Spleen (tissue), 11 donors: ENCODE data around the gene ZSWIM8. TPM values are rescaled to one million over a fixed set of nuclear protein-coding genes. Genes with fewer than 3 reads are reported as not detected.

Experiments
- DNase-seq: peaks from one replicate; pipeline ENCODE4 v3.0.0-alpha.2; 2020
- H3K27ac ChIP-seq, 8 donors: fragments of 200-600 bp; sonication (generic) in 7 of 8; 1 replicate in 4 of 8; 2 replicates in 4 of 8; pipeline versions ENCODE4 v1.5.0 to v1.8.0; 2016 to 2021; ENCODE audit warnings: inconsistent platforms in 4 of 8, mild to moderate bottlenecking in 4 of 8, moderate library complexity in 1 of 8
- H3K27me3 ChIP-seq, 7 donors: fragments of 200-600 bp; sonication (generic) in 6 of 7; replicated peaks in 1 of 7; 1 replicate in 4 of 7; 2 replicates in 3 of 7; pipeline versions ENCODE4 v1.5.0 to v1.8.0; 2016 to 2021; ENCODE audit warnings: inconsistent platforms in 3 of 7, mild to moderate bottlenecking in 1 of 7
- H3K36me3 ChIP-seq, 6 donors: fragments of 200-600 bp; sonication (generic) in 5 of 6; 1 replicate in 4 of 6; 2 replicates in 2 of 6; pipeline versions ENCODE4 v1.5.0 to v1.8.0; 2016 to 2021; ENCODE audit warnings: inconsistent platforms in 2 of 6
- H3K4me1 ChIP-seq, 6 donors: fragments of 200-600 bp; sonication (generic) in 5 of 6; 1 replicate in 3 of 6; 2 replicates in 3 of 6; pipeline versions ENCODE4 v1.5.0 to v1.8.0; 2016 to 2021; ENCODE audit warnings: inconsistent platforms in 3 of 6
- H3K4me3 ChIP-seq, 8 donors: fragments of 200-600 bp; sonication (generic) in 7 of 8; 1 replicate in 4 of 8; 2 replicates in 4 of 8; pipeline versions ENCODE4 v1.5.0 to v1.8.0; 2016 to 2021; ENCODE audit warnings: inconsistent platforms in 4 of 8, mild to moderate bottlenecking in 4 of 8, moderate library complexity in 2 of 8
- H3K9me3 ChIP-seq, 8 donors: fragments of 200-600 bp; sonication (generic) in 7 of 8; 1 replicate in 4 of 8; 2 replicates in 4 of 8; pipeline versions ENCODE4 v1.5.0 to v1.8.0; 2016 to 2021; ENCODE audit warnings: inconsistent platforms in 4 of 8
- POLR2A ChIP-seq, 3 donors: fragments of 450-650 bp; IDR thresholded peaks; one replicate each; pipeline ENCODE4 v1.5.1; 2017; ENCODE audit warnings: antibody characterized with exemption in 3 of 3, mild to moderate bottlenecking in 1 of 3
- POLR2AphosphoS5 ChIP-seq, 3 donors: sonication (generic); formaldehyde crosslinking; IDR thresholded peaks; one replicate each; pipeline ENCODE4 v1.5.1; 2017; ENCODE audit warnings: antibody characterized with exemption in 3 of 3
- WGBS, 5 donors: extraction: QIAGEN DNeasy Blood & Tissue Kit in 3 of 5; methylation state at CpG; one replicate each; pipeline versions ENCODE4 v1.1.5 to v1.1.7; 2013 to 2018; 5-methylcytosine and 5-hydroxymethylcytosine counted together
- intact Hi-C: fragments of 100-400 bp; cut with DNase I; formaldehyde crosslinking; loops from one replicate; pipeline ENCODE4 v1.15.0; 2023; ENCODE audit warnings: low total_unique reads
- polyA plus RNA-seq, 3 donors: library from polyadenylated mRNA; stranded (reverse); fragments of 200-250 nt; gene quantifications; one replicate each; pipeline ENCODE4 v1.2.1, GENCODE V29; 2013
- total RNA-seq, 7 donors: library from RNA; depleted of rRNA in 3 of 7; stranded (reverse); fragments of >200 nt in 3 of 7; fragmentation: NEBNext Ultra II Directional in 4 of 7; extraction: Animal tissue kit (Norgen Biotek cat#: 25700) in 4 of 7; gene quantifications; one replicate each; pipeline versions ENCODE4 v1.1.0 to v1.2.1, GENCODE V29; 2016 to 2021
- TF ChIP-seq, protein P1 (sequence below), 11 experiments: fragments of 200-600 bp in 7 of 11; fragments of 450-650 bp in 4 of 11; sonication (generic) in 4 of 11; IDR thresholded peaks in 8 of 11; conservative IDR thresholded peaks in 3 of 11; 1 replicate in 7 of 11; 2 replicates in 4 of 11; pipeline versions ENCODE4 v1.4.0 to v1.8.0; 2016 to 2021; ENCODE audit warnings: antibody characterized with exemption in 11 of 11, inconsistent platforms in 4 of 11, mild to moderate bottlenecking in 1 of 11
- donor health status: healthy with polysubstance abuse.
- donor health status: DM: no; HTN: no; CAD: no; lungs with moderate emphysema.
- donor health status: DM: no; HTN: no; CAD: no.
- donor health status: Bipolar disorder and iron deficiency.
- donor health status: healthy.
- donor health status: DM: no; HTN: no; CAD: no.
- donor health status: DM: yes; HTN: yes; CAD: no.

ZSWIM8 gene
- total and polyA plus RNA-seq, 10 donors = 51.5 to 141 (median 119) TPM

DNA sequence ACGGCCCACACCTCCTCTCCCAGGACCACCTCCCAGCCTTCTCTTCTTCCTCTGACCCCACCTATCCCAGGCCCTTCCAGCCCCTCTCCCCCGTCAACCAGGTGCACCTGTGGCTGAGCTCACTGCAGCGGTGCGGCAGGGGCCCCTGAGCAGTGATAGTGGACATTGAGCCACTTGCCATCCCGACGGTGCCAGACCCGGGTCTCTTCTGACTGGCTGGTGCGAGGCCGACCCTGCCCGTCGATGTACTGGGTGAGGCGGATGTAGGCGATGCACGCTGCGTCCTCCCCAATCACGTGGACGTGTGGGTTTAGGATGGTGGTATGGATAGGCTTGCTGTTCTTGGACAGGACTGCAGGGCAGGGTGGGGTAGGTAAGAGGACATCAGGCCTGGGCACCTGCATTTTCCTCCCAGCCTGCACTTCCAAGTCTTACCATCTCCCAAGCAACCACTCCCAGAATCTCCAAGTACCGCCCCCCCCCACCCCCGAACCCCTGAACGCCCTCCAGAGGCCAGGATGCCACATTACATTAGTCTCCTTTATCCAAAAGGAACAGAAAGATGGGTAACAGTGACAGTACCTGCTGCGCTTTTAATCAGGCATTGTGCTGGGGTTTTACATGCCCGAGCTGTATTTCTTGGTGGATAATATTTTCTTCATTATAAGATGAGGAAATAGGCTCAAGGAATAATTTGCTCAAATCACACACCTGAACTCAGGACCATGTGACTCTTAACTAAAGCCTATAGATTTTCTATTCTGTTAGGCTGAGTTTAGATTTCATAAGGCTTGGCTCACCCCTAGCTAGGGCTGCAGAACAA lies 29.7 kb downstream of the ZSWIM8 start:
- Histone ChIP-seq H3K4me1 (peaks cover 6 to 80% (median 30%) of the 10 kb centered on the region in 6 donors), H3K36me3 (peaks cover 0 to 76% (median 37%) of the 10 kb centered on the region in 6 donors), H3K4me3 (no peak overlapping the region), H3K27ac (peak overlapping the region in 4 of 8 donors; percentile 22 to 81 (median 74)), H3K27me3 (no peaks in the 10 kb centered on the region), H3K9me3 (no peaks in the 10 kb centered on the region)
- intact Hi-C loops = no loop called here
- DNase-seq = no peak
- TF ChIP-seq POLR2AphosphoS5 (IDR thresholded peaks at IDR 0.05) (peak in 2 of 3 donors; percentile 28 to 50), POLR2A (IDR thresholded peaks at IDR 0.05) (no peak)
- TF ChIP-seq, protein P1, sequence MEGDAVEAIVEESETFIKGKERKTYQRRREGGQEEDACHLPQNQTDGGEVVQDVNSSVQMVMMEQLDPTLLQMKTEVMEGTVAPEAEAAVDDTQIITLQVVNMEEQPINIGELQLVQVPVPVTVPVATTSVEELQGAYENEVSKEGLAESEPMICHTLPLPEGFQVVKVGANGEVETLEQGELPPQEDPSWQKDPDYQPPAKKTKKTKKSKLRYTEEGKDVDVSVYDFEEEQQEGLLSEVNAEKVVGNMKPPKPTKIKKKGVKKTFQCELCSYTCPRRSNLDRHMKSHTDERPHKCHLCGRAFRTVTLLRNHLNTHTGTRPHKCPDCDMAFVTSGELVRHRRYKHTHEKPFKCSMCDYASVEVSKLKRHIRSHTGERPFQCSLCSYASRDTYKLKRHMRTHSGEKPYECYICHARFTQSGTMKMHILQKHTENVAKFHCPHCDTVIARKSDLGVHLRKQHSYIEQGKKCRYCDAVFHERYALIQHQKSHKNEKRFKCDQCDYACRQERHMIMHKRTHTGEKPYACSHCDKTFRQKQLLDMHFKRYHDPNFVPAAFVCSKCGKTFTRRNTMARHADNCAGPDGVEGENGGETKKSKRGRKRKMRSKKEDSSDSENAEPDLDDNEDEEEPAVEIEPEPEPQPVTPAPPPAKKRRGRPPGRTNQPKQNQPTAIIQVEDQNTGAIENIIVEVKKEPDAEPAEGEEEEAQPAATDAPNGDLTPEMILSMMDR (IDR thresholded peaks at IDR 0.05 in 8 of 11, conservative IDR thresholded peaks at IDR 0.05 in 3 of 11) = peak in 2 of 11 experiments; percentile 9 to 44
- 81 to 91% (median 86%) methylated on average over 21 to 22 of the region's 22 CpGs for WGBS, 5 donors

GRCh38 chr10:73815719-73816030 lies 30.3 kb downstream of the ZSWIM8 start:
- DNase-seq = no peak
- H3K4me3 ChIP-seq = no peak overlapping the region
- TF ChIP-seq POLR2A (IDR thresholded peaks at IDR 0.05) = no peak
- TF ChIP-seq, protein P1 (IDR thresholded peaks at IDR 0.05 in 8 of 11, conservative IDR thresholded peaks at IDR 0.05 in 3 of 11) = no peak
- no peak for TF ChIP-seq POLR2AphosphoS5 (IDR thresholded peaks at IDR 0.05)
- peaks cover under 1 to 74% (median 24%) of the 10 kb centered on the region in 6 donors for H3K4me1 ChIP-seq
- intact Hi-C loops = no loop called here
- H3K27me3 ChIP-seq = no peaks in the 10 kb centered on the region
- H3K27ac ChIP-seq = peak overlapping the region in 5 of 8 donors; percentile 14 to 81 (median 73)
- no peaks in the 10 kb centered on the region for H3K9me3 ChIP-seq
- peaks cover 0 to 79% (median 37%) of the 10 kb centered on the region in 6 donors for H3K36me3 ChIP-seq

- TF ChIP-seq POLR2AphosphoS5 (IDR thresholded peaks at IDR 0.05) = no peak
- TF ChIP-seq, protein P1 (IDR thresholded peaks at IDR 0.05 in 8 of 11, conservative IDR thresholded peaks at IDR 0.05 in 3 of 11) = no peak
- no peak for TF ChIP-seq POLR2A (IDR thresholded peaks at IDR 0.05)
Measured at GRCh38 chr10:73816917-73817729, 31.7 kb downstream of the ZSWIM8 start.

More at GRCh38 chr10:73816917-73817729, 31.7 kb downstream of the ZSWIM8 start:
- Histone ChIP-seq H3K36me3 (peaks cover 0 to 93% (median 50%) of the 10 kb centered on the region in 6 donors), H3K27ac (peak overlapping the region in 5 of 8 donors; percentile 8 to 81 (median 73)), H3K4me3 (no peak overlapping the region), H3K9me3 (no peaks in the 10 kb centered on the region), H3K27me3 (no peaks in the 10 kb centered on the region), H3K4me1 (peaks cover 0 to 71% (median 21%) of the 10 kb centered on the region in 6 donors)
- WGBS, 5 donors = 82 to 92% (median 87%) methylated on average over 10 of the region's 10 CpGs
- intact Hi-C loops = no loop called here
- DNase-seq = no peak
